Natural killer cell (primary cell): ENCODE results near the gene LDB2. TPM values are rescaled to one million over a fixed set of nuclear protein-coding genes. Genes with fewer than 3 reads are reported as not detected.

Source experiments
- ATAC-seq, 3 donors: fragments of 150-1000 bp in 2 of 3; fragments of 200-7000 bp in 1 of 3; cut with Tn5 transposase; 1 replicate in 1 of 3; 2 replicates in 2 of 3; pipeline ENCODE4 v1.10.0; 2021; ENCODE audit warnings: mild to moderate bottlenecking in 2 of 3, moderate library complexity in 2 of 3
- DNase-seq, 2 donors: peaks; one replicate each; pipeline versions ENCODE4 v3.0.0 to v3.0.0-alpha.2; 2013 to 2021; ENCODE audit warnings: mixed read lengths in 1 of 2
- H3K27ac ChIP-seq: one replicate; pipeline ENCODE4 v1.5.1; 2013; ENCODE audit warnings: mild to moderate bottlenecking, low read length
- H3K27me3 ChIP-seq: one replicate; pipeline ENCODE4 v1.6.1; 2013; ENCODE audit warnings: low read length; ENCODE audit not compliant: control insufficient read depth, insufficient read depth
- H3K36me3 ChIP-seq: one replicate; pipeline ENCODE4 v1.6.1; 2013; ENCODE audit warnings: low read length; ENCODE audit not compliant: control insufficient read depth, insufficient read depth
- H3K4me1 ChIP-seq: one replicate; pipeline ENCODE4 v1.6.1; 2013; ENCODE audit warnings: low read length; ENCODE audit not compliant: control insufficient read depth, insufficient read depth
- H3K4me3 ChIP-seq: one replicate; pipeline ENCODE4 v1.5.1; 2013; ENCODE audit warnings: low read length
- H3K9me3 ChIP-seq: one replicate; pipeline ENCODE4 v1.6.1; 2013; ENCODE audit warnings: low read length; ENCODE audit not compliant: control insufficient read depth, insufficient read depth
- H3K27ac Mint-ChIP-seq, 2 donors: one replicate each; pipeline ENCODE4 v1.8.0; 2022; ENCODE audit warnings: mild to moderate bottlenecking in 2 of 2, mixed read lengths in 2 of 2, moderate library complexity in 1 of 2
- H3K27me3 Mint-ChIP-seq, 2 donors: one replicate each; pipeline ENCODE4 v1.8.0; 2022; ENCODE audit warnings: low read depth in 2 of 2, mixed read lengths in 2 of 2
- H3K36me3 Mint-ChIP-seq: one replicate; pipeline ENCODE4 v1.8.0; 2022; ENCODE audit warnings: mixed read lengths
- H3K4me1 Mint-ChIP-seq, 2 donors: one replicate each; pipeline ENCODE4 v1.8.0; 2022; ENCODE audit warnings: mixed read lengths in 2 of 2
- H3K4me3 Mint-ChIP-seq: one replicate; pipeline ENCODE4 v1.8.0; 2022; ENCODE audit warnings: mild to moderate bottlenecking, moderate library complexity, mixed read lengths
- H3K9me3 Mint-ChIP-seq, 2 donors: one replicate each; pipeline ENCODE4 v1.8.0; 2022; ENCODE audit warnings: mixed read lengths in 2 of 2
- WGBS: methylation state at CpG from one replicate; pipeline ENCODE4 v1.1.7; 2013; ENCODE audit warnings: missing lambda C conversion rate; ENCODE audit not compliant: insufficient coverage; 5-methylcytosine and 5-hydroxymethylcytosine counted together
- intact Hi-C: fragments of 100-400 bp; cut with micrococcal nuclease; formaldehyde crosslinking; loops from one replicate; pipeline ENCODE4 v1.14.2; 2022
- total RNA-seq, 4 donors: library from RNA; stranded (reverse); fragments of 120-200 nt in 1 of 4; gene quantifications; one replicate each; pipeline versions ENCODE4 v1.2.3 to v1.2.4, GENCODE V29; 2013 to 2022
- TF ChIP-seq, protein P1 (sequence below): fragments of 200-600 bp; IDR thresholded peaks from one replicate; pipeline ENCODE4 v1.8.0; 2022; ENCODE audit warnings: antibody characterized with exemption

LDB2 gene
- total RNA-seq, 3 donors from 2014 or later (not counting 1 experiment from before 2014, with no cell fraction given): 8.2 to 14.2 (median 13.6) TPM

DNA sequence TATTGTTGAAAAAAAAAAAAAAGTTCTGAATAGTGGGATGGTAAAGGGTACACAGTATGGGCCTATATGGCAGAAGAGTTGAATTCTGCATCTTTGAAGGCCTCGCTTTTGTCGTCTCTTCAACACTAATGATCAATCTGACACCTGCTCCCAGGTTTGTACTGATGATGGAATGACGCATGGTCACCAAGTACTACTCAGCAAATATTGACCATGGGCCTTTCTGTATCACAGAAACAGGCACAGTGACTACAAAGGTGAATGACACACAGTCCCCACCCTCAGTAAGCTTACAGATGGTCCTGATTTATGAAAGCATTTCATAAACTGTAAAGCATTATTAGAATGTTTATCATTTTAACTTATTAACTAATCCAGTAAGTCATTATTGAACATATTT, 152.6 kb downstream of the LDB2 start:
- 98% methylated on average over 3 of the region's 3 CpGs for WGBS
- intact Hi-C loops: no loop called here
- H3K27me3 Mint-ChIP-seq: no peaks in the 10 kb centered on the region
- no peak overlapping the region for H3K27ac Mint-ChIP-seq
- no peaks in the 10 kb centered on the region for H3K27me3 ChIP-seq
- H3K9me3 ChIP-seq: no peaks in the 10 kb centered on the region
- no peak overlapping the region for H3K27ac ChIP-seq
- no peaks in the 10 kb centered on the region for H3K4me1 Mint-ChIP-seq
- ATAC-seq (no peak), DNase-seq (no peak)
- no peak overlapping the region for H3K4me3 Mint-ChIP-seq
- H3K4me3 ChIP-seq: no peak overlapping the region
- no peaks in the 10 kb centered on the region for H3K9me3 Mint-ChIP-seq
- H3K36me3 ChIP-seq: no peaks in the 10 kb centered on the region
- no peaks in the 10 kb centered on the region for H3K36me3 Mint-ChIP-seq
- TF ChIP-seq, protein P1, sequence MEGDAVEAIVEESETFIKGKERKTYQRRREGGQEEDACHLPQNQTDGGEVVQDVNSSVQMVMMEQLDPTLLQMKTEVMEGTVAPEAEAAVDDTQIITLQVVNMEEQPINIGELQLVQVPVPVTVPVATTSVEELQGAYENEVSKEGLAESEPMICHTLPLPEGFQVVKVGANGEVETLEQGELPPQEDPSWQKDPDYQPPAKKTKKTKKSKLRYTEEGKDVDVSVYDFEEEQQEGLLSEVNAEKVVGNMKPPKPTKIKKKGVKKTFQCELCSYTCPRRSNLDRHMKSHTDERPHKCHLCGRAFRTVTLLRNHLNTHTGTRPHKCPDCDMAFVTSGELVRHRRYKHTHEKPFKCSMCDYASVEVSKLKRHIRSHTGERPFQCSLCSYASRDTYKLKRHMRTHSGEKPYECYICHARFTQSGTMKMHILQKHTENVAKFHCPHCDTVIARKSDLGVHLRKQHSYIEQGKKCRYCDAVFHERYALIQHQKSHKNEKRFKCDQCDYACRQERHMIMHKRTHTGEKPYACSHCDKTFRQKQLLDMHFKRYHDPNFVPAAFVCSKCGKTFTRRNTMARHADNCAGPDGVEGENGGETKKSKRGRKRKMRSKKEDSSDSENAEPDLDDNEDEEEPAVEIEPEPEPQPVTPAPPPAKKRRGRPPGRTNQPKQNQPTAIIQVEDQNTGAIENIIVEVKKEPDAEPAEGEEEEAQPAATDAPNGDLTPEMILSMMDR: no peak
- no peaks in the 10 kb centered on the region for H3K4me1 ChIP-seq

- H3K27ac ChIP-seq: no peak overlapping the region
- no peaks in the 10 kb centered on the region for H3K4me1 Mint-ChIP-seq
- ATAC-seq (no peak), DNase-seq (no peak)
- H3K4me1 ChIP-seq: no peaks in the 10 kb centered on the region
- no peak overlapping the region for H3K4me3 Mint-ChIP-seq
- TF ChIP-seq, protein P1: no peak
- no peak overlapping the region for H3K27ac Mint-ChIP-seq
- no peaks in the 10 kb centered on the region for H3K36me3 ChIP-seq
- no peaks in the 10 kb centered on the region for H3K9me3 Mint-ChIP-seq
- intact Hi-C loops: no loop called here
- no peaks in the 10 kb centered on the region for H3K27me3 ChIP-seq
- no peaks in the 10 kb centered on the region for H3K9me3 ChIP-seq
- WGBS: 95% methylated on average over 7 of the region's 7 CpGs
- H3K4me3 ChIP-seq: no peak overlapping the region
- no peaks in the 10 kb centered on the region for H3K27me3 Mint-ChIP-seq
- no peaks in the 10 kb centered on the region for H3K36me3 Mint-ChIP-seq
Observed at GRCh38 chr4:16745009-16745635, 153.3 kb downstream of the LDB2 start.

DNA sequence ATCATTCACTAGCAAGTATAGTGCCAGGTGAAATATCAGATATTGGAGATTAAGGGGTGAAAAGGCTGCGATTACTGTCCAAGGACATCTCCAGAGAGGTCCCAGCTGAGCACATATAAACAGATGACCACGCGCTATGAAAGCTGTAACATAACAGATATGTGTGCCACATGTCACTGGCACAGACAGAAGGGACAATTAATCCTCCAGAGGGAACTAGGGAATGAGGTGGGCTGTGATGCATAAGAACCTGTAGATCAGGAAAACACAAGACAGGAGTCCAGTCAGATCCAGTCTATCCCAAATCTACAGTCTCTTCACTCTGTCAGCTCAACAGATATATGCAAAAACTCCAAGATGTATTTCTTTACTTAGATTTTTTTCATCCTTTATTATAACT, 157.2 kb downstream of the LDB2 start:
- Mint-ChIP-seq H3K4me3 (no peak overlapping the region), H3K27me3 (no peaks in the 10 kb centered on the region), H3K27ac (no peak overlapping the region), H3K4me1 (no peaks in the 10 kb centered on the region), H3K36me3 (no peaks in the 10 kb centered on the region), H3K9me3 (no peaks in the 10 kb centered on the region)
- Histone ChIP-seq H3K4me1 (no peaks in the 10 kb centered on the region), H3K27ac (no peak overlapping the region), H3K36me3 (no peaks in the 10 kb centered on the region), H3K27me3 (no peaks in the 10 kb centered on the region), H3K9me3 (no peaks in the 10 kb centered on the region), H3K4me3 (no peak overlapping the region)
- WGBS: 91% methylated on average over 3 of the region's 3 CpGs
- no peak for DNase-seq
- intact Hi-C loops: no loop called here
- ATAC-seq: no peak
- TF ChIP-seq, protein P1: no peak

DNA sequence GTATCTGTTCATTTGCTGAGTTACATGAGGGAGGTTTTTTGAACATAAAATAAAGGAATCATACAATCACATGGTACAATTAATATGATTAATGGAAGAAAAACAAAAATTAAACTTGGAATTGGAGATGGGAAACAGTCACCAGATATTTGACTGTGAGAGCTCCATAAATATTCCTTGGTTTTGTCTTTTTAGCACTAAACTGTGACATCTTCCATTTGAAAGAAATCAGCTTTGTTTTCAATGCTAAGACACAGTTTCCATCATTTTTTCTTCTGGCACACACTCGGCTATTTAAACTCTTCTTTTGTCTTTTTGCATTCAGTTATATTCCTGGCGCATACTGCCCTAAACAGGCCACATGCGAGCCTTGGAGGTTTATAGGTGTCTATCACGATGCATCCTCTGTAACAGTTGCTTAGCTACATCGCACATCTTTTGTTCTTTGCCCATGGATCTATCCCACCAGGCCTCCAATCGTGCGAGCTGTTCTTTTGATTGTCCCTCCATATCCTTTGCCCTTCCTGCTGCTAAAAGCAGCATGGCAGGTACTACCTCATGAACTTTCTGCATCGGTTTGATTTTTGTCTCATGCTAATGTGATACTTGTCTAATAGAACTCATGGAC, 158.3 kb downstream of the LDB2 start:
- Mint-ChIP-seq H3K4me3 (no peak overlapping the region), H3K36me3 (no peaks in the 10 kb centered on the region), H3K27ac (no peak overlapping the region), H3K4me1 (no peaks in the 10 kb centered on the region), H3K9me3 (no peaks in the 10 kb centered on the region), H3K27me3 (no peaks in the 10 kb centered on the region)
- TF ChIP-seq, protein P1: no peak
- Histone ChIP-seq H3K4me3 (no peak overlapping the region), H3K4me1 (no peaks in the 10 kb centered on the region), H3K36me3 (no peaks in the 10 kb centered on the region), H3K9me3 (no peaks in the 10 kb centered on the region), H3K27ac (no peak overlapping the region), H3K27me3 (no peaks in the 10 kb centered on the region)
- no peak for ATAC-seq
- no peak for DNase-seq
- WGBS: 90% methylated on average over 8 of the region's 8 CpGs
- intact Hi-C loops: no loop called here
